GM23338 (cell line): ENCODE results near the gene COBL. TPM values are rescaled to one million over a fixed set of nuclear protein-coding genes. Genes with fewer than 3 reads are reported as not detected.

Experiments used
- ATAC-seq: fragments of 200-7000 bp; cut with Tn5 transposase; 3 replicates; pipeline ENCODE4 v1.9.1; 2020
- DNase-seq: peaks from one replicate; pipeline ENCODE4 v3.0.0-alpha.2; 2015; ENCODE audit warnings: low spot score
- H2AFZ ChIP-seq: fragments of 200-600 bp; sonication (generic); 2 replicates; pipeline ENCODE4 v1.8.0; 2016; ENCODE audit warnings: antibody characterized with exemption, mild to moderate bottlenecking, moderate library complexity
- H3F3A ChIP-seq: fragments of 200-600 bp; sonication (generic); replicated peaks from 2 replicates; pipeline ENCODE4 v1.8.0; 2017; ENCODE audit warnings: antibody characterized with exemption, mixed run types, low read depth
- H3K27ac ChIP-seq: fragments of 200-600 bp; sonication (generic); 2 replicates; pipeline ENCODE4 v1.6.1; 2016; ENCODE audit warnings: low read depth
- H3K27me3 ChIP-seq: fragments of 200-600 bp; sonication (generic); 2 replicates; pipeline ENCODE4 v1.8.0; 2016; ENCODE audit warnings: mild to moderate bottlenecking, mixed run types, moderate library complexity; ENCODE audit not compliant: insufficient read depth
- H3K36me3 ChIP-seq: fragments of 200-600 bp; sonication (generic); 2 replicates; pipeline ENCODE4 v1.8.0; 2016; ENCODE audit warnings: mild to moderate bottlenecking; ENCODE audit not compliant: insufficient read depth
- H3K4me1 ChIP-seq: fragments of 200-600 bp; sonication (generic); 2 replicates; pipeline ENCODE4 v1.8.0; 2016; ENCODE audit warnings: mild to moderate bottlenecking, moderate library complexity; ENCODE audit not compliant: insufficient read depth
- H3K4me2 ChIP-seq: fragments of 200-600 bp; sonication (generic); 2 replicates; pipeline ENCODE4 v1.7.1; 2017; ENCODE audit warnings: mixed run types
- H3K4me3 ChIP-seq: fragments of 200-600 bp; sonication (generic); 2 replicates; pipeline ENCODE4 v1.6.1; 2016; ENCODE audit warnings: mixed run types
- H3K79me2 ChIP-seq: fragments of 200-600 bp; sonication (generic); replicated peaks from 2 replicates; pipeline ENCODE4 v1.8.0; 2017; ENCODE audit warnings: mild to moderate bottlenecking; ENCODE audit not compliant: insufficient read depth
- H3K9me2 ChIP-seq: fragments of 200-600 bp; sonication (generic); 2 replicates; pipeline ENCODE4 v1.8.0; 2017; ENCODE audit not compliant: insufficient read depth
- H4K20me1 ChIP-seq: fragments of 200-600 bp; sonication (generic); replicated peaks from 2 replicates; pipeline ENCODE4 v1.8.0; 2017; ENCODE audit warnings: mild to moderate bottlenecking; ENCODE audit not compliant: insufficient read depth
- H3K27ac Mint-ChIP-seq: 2 replicates; pipeline ENCODE4 v1.8.0; 2020; ENCODE audit warnings: inconsistent platforms, mild to moderate bottlenecking, moderate library complexity, mixed read lengths
- H3K27me3 Mint-ChIP-seq: 3 replicates; pipeline ENCODE4 v1.8.0; 2022; ENCODE audit warnings: low read depth, mild to moderate bottlenecking, moderate library complexity, mixed read lengths, inconsistent platforms; ENCODE audit not compliant: insufficient read depth, poor library complexity
- H3K36me3 Mint-ChIP-seq: 3 replicates; pipeline ENCODE4 v1.8.0; 2021; ENCODE audit warnings: low read depth, mild to moderate bottlenecking, inconsistent platforms, moderate library complexity, mixed read lengths
- H3K4me1 Mint-ChIP-seq: 3 replicates; pipeline ENCODE4 v1.8.0; 2020; ENCODE audit warnings: mild to moderate bottlenecking, inconsistent platforms, mixed read lengths
- H3K4me3 Mint-ChIP-seq: 3 replicates; pipeline ENCODE4 v1.8.0; 2021; ENCODE audit warnings: moderate library complexity, mild to moderate bottlenecking, inconsistent platforms, mixed read lengths
- H3K9me3 Mint-ChIP-seq: 3 replicates; pipeline ENCODE4 v1.8.0; 2020; ENCODE audit warnings: moderate library complexity, mild to moderate bottlenecking, inconsistent platforms, mixed read lengths
- CREB1 ChIP-seq: fragments of 250-450 bp; sonication (Bioruptor Pico); IDR thresholded peaks from 2 replicates; pipeline ENCODE4 v1.5.0; 2020; ENCODE audit warnings: low read depth, mild to moderate bottlenecking, moderate library complexity
- ETS1 ChIP-seq: IDR thresholded peaks from 2 replicates; pipeline ENCODE4 v1.6.1; 2016; ENCODE audit warnings: antibody characterized with exemption
- EZH2 ChIP-seq: fragments of 200-600 bp; sonication (generic); IDR thresholded peaks from one replicate; pipeline ENCODE4 v1.8.0; 2017; ENCODE audit warnings: antibody characterized with exemption, mild to moderate bottlenecking, low read depth; ENCODE audit not compliant: unreplicated experiment
- EZH2phosphoT487 ChIP-seq: fragments of 200-600 bp; sonication (generic); IDR thresholded peaks from one replicate; pipeline ENCODE4 v1.8.1; 2018; ENCODE audit warnings: antibody characterized with exemption; ENCODE audit not compliant: unreplicated experiment
- NANOG ChIP-seq: IDR thresholded peaks from 2 replicates; pipeline ENCODE4 v1.6.1; 2016; ENCODE audit warnings: antibody characterized with exemption, borderline replicate concordance
- POLR2AphosphoS5 ChIP-seq: IDR thresholded peaks from 2 replicates; pipeline ENCODE4 v1.6.1; 2016; ENCODE audit warnings: antibody characterized with exemption, low read depth
- REST ChIP-seq: IDR thresholded peaks from one replicate; pipeline ENCODE4 v1.6.1; 2018; ENCODE audit warnings: antibody characterized with exemption; ENCODE audit not compliant: unreplicated experiment
- STAT1 ChIP-seq: IDR thresholded peaks from one replicate; pipeline ENCODE4 v1.6.1; 2016; ENCODE audit warnings: antibody characterized with exemption; ENCODE audit not compliant: unreplicated experiment
- ZNF462 ChIP-seq: fragments of 250-450 bp; sonication (Bioruptor Pico); IDR thresholded peaks from 2 replicates; pipeline ENCODE4 v1.5.0; 2020; ENCODE audit warnings: mild to moderate bottlenecking, moderate library complexity
- polyA plus RNA-seq: library from polyadenylated mRNA; unstranded; fragments of >200 nt; fragmentation: Nextera tagmentation; extraction: Ambion mirVana; gene quantifications from 2 replicates; pipeline ENCODE4 v1.2.1, GENCODE V29; 2016
- total RNA-seq: library from RNA; depleted of rRNA; stranded (reverse); fragments of >200 nt; shearing (Covaris generic); gene quantifications from 2 replicates; pipeline ENCODE4 v1.2.3, GENCODE V29; 2014
- TF ChIP-seq, protein P1 (sequence below), 2 experiments: fragments of 200-600 bp in 1 of 2; sonication (generic) in 1 of 2; conservative IDR thresholded peaks; 2 replicates each; pipeline versions ENCODE4 v1.5.1 to v1.6.1; 2016 to 2017; ENCODE audit warnings: antibody characterized with exemption in 2 of 2, low read depth in 2 of 2, mild to moderate bottlenecking in 2 of 2, moderate library complexity in 1 of 2

COBL gene
- total and polyA plus RNA-seq, 2 experiments from 2014 or later = 18.3 to 51.9 TPM

DNA sequence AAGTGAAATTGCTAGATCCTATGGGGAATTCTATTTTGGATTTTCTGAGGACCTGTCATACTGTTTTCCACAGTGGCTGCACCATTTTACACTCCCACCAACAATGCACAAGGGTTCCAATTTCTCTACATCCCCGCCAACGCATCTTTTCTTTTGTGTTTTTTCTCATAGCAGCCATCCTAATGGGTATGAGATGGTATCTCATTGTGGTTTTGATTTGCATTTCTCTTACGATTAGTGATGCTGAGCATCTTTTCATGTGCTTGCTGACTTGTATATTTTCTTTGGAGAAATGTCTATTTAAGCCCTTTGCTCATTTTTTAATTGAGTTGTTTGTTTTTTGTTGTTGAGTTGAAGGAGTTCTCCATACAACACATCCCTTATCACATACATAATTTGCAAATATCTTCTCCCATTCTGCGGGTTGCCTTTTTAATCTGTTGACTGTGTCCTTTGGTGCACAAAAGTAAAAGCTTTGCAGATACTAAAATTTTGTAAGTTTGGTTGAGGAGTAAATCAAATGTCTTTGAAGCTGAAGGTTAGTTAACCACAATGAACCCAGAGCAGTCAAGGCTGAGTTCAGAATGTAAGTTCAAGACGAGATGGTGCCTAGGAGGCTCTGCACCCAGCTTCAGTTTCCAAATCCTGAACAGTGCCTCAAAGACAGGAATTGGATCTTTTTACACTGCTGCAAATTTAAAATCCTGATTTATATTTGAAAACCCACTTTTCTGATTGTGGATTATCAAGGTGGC, 195.4 kb downstream of the COBL start:
- H2AFZ ChIP-seq = no peak overlapping the region
- H3F3A ChIP-seq = no peaks in the 10 kb centered on the region
- Mint-ChIP-seq H3K27me3 (peaks cover 4% of the 10 kb centered on the region), H3K36me3 (no peaks in the 10 kb centered on the region; the same call in 2 of the 3 replicates), H3K9me3 (peaks cover under 1% of the 10 kb centered on the region; the same call in 1 of the 3 replicates), H3K4me3 (no peak overlapping the region), H3K4me1 (peaks cover 15% of the 10 kb centered on the region), H3K27ac (no peak overlapping the region)
- DNase-seq = no peak
- no peak overlapping the region for H3K27ac ChIP-seq
- H3K27me3 ChIP-seq = no peaks in the 10 kb centered on the region
- H3K36me3 ChIP-seq = no peaks in the 10 kb centered on the region
- H4K20me1 ChIP-seq = no peaks in the 10 kb centered on the region
- no peak overlapping the region for H3K4me2 ChIP-seq
- ATAC-seq = no peak
- H3K4me3 ChIP-seq = no peak overlapping the region
- H3K79me2 ChIP-seq = no peaks in the 10 kb centered on the region
- H3K4me1 ChIP-seq = no peaks in the 10 kb centered on the region
- TF ChIP-seq CREB1 (CRISPR knock-in tag) (no peak), POLR2AphosphoS5 (no peak), ETS1 (no peak), ZNF462 (CRISPR knock-in tag) (no peak), STAT1 (no peak), EZH2phosphoT487 (no peak), REST (no peak), EZH2 (no peak), NANOG (no peak)
- TF ChIP-seq, protein P1, sequence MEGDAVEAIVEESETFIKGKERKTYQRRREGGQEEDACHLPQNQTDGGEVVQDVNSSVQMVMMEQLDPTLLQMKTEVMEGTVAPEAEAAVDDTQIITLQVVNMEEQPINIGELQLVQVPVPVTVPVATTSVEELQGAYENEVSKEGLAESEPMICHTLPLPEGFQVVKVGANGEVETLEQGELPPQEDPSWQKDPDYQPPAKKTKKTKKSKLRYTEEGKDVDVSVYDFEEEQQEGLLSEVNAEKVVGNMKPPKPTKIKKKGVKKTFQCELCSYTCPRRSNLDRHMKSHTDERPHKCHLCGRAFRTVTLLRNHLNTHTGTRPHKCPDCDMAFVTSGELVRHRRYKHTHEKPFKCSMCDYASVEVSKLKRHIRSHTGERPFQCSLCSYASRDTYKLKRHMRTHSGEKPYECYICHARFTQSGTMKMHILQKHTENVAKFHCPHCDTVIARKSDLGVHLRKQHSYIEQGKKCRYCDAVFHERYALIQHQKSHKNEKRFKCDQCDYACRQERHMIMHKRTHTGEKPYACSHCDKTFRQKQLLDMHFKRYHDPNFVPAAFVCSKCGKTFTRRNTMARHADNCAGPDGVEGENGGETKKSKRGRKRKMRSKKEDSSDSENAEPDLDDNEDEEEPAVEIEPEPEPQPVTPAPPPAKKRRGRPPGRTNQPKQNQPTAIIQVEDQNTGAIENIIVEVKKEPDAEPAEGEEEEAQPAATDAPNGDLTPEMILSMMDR (conservative IDR thresholded peaks at IDR 0.05; ENCODE audit: low read depth in 2 of 2) = no peak
- no peaks in the 10 kb centered on the region for H3K9me2 ChIP-seq
